Lower leg skin (tissue), 4 donors: ENCODE measurements around the gene INSIG2. TPM values are rescaled to one million over a fixed set of nuclear protein-coding genes. Genes with fewer than 3 reads are reported as not detected.

ENCODE experiments used
- DNase-seq, 2 donors: peaks; one replicate each; pipeline ENCODE4 v3.0.0-alpha.2; 2019; ENCODE audit warnings: low spot score in 2 of 2
- H3K4me3 ChIP-seq: fragments of 200-600 bp; sonication (generic); 2 replicates; pipeline ENCODE4 v1.5.1; 2017; ENCODE audit warnings: mild to moderate bottlenecking, low read depth; ENCODE audit not compliant: poor library complexity, severe bottlenecking
- CTCF ChIP-seq, 3 donors: fragments of 450-650 bp; IDR thresholded peaks; one replicate each; pipeline ENCODE4 v1.5.1; 2016; ENCODE audit warnings: antibody characterized with exemption in 3 of 3, mild to moderate bottlenecking in 3 of 3, moderate library complexity in 2 of 3
- POLR2A ChIP-seq, 2 donors: fragments of 450-650 bp; IDR thresholded peaks; one replicate each; pipeline ENCODE4 v1.6.1; 2016 to 2017; ENCODE audit warnings: antibody characterized with exemption in 2 of 2, mild to moderate bottlenecking in 1 of 2, moderate library complexity in 1 of 2
- WGBS, 2 donors: methylation state at CpG; one replicate each; pipeline ENCODE4 v1.1.5; 2018; 5-methylcytosine and 5-hydroxymethylcytosine counted together
- intact Hi-C: fragments of 100-400 bp; cut with DNase I; formaldehyde crosslinking; loops from one replicate; pipeline ENCODE4 v1.15.0; 2023; ENCODE audit warnings: low total_unique reads
- total RNA-seq, 4 donors: library from RNA; depleted of rRNA; stranded (reverse); fragments of >200 nt; gene quantifications; one replicate each; pipeline ENCODE4 v1.1.0, GENCODE V29; 2016

INSIG2 gene
- total RNA-seq, 4 donors from 2014 or later, result 11.6 to 13.6 (median 12.5) TPM

- intact Hi-C loops, result no loop called here
- TF ChIP-seq CTCF (IDR thresholded peaks at IDR 0.05) (no peak), POLR2A (IDR thresholded peaks at IDR 0.05) (no peak)
Measured at GRCh38 chr2:118130385-118130784, 42.1 kb downstream of the INSIG2 start.

GRCh38 chr2:118131771-118132170, 43.5 kb downstream of the INSIG2 start:
- DNase-seq, result no peak
- intact Hi-C loops, result no loop called here
- WGBS, 2 donors, result 78 to 80% methylated on average over 4 of the region's 4 CpGs
- TF ChIP-seq POLR2A (IDR thresholded peaks at IDR 0.05) (no peak), CTCF (IDR thresholded peaks at IDR 0.05) (no peak)
- no peak overlapping the region for H3K4me3 ChIP-seq

More at GRCh38 chr2:118130385-118130784, 42.1 kb downstream of the INSIG2 start:
- no peak for DNase-seq
- H3K4me3 ChIP-seq, result no peak overlapping the region
- 81 to 86% methylated on average over 7 of the region's 7 CpGs for WGBS, 2 donors

- 92 to 95% methylated on average over 2 of the region's 2 CpGs for WGBS, 2 donors
- no peak for DNase-seq
- H3K4me3 ChIP-seq, result no peak overlapping the region
- intact Hi-C loops, result no loop called here
- TF ChIP-seq POLR2A (IDR thresholded peaks at IDR 0.05) (no peak), CTCF (IDR thresholded peaks at IDR 0.05) (no peak)
Measured at GRCh38 chr2:118133916-118134315, 45.6 kb downstream of the INSIG2 start.

GRCh38 chr2:118134650-118135049, 46.4 kb downstream of the INSIG2 start:
- no peak for DNase-seq
- TF ChIP-seq POLR2A (IDR thresholded peaks at IDR 0.05) (no peak), CTCF (IDR thresholded peaks at IDR 0.05) (no peak)
- WGBS, 2 donors, result 82 to 90% methylated on average over 6 of the region's 6 CpGs
- intact Hi-C loops, result no loop called here
- no peak overlapping the region for H3K4me3 ChIP-seq

- intact Hi-C loops, result no loop called here
- TF ChIP-seq POLR2A (IDR thresholded peaks at IDR 0.05), result no peak
- TF ChIP-seq CTCF (IDR thresholded peaks at IDR 0.05), result no peak
- no peak overlapping the region for H3K4me3 ChIP-seq
- WGBS, 2 donors, result 67 to 88% methylated on average over 1 of the region's 1 CpG
- no peak for DNase-seq
Measured at GRCh38 chr2:118145207-118145606, 56.9 kb downstream of the INSIG2 start.

- TF ChIP-seq CTCF (IDR thresholded peaks at IDR 0.05) (no peak), POLR2A (IDR thresholded peaks at IDR 0.05) (no peak)
- intact Hi-C loops, result no loop called here
- DNase-seq, result no peak
- H3K4me3 ChIP-seq, result no peak overlapping the region
- 80 to 95% methylated on average over 6 of the region's 6 CpGs for WGBS, 2 donors
Measured at GRCh38 chr2:118145806-118146205, 57.5 kb downstream of the INSIG2 start.
